GM18526 (cell line): Measurements from ENCODE around the gene TBCK.

ENCODE experiments used
- POLR2A ChIP-seq: IDR thresholded peaks from 3 replicates; pipeline ENCODE4 v1.6.1; 2011; ENCODE audit not compliant: insufficient read length; ENCODE audit errors: extremely low read depth

The TBCK gene

GRCh38 chr4:106264331-106264728, 51.7 kb downstream of the TBCK start:
- no peak for TF ChIP-seq POLR2A

GRCh38 chr4:106263594-106264330, 52.2 kb downstream of the TBCK start:
- TF ChIP-seq POLR2A: no peak

DNA sequence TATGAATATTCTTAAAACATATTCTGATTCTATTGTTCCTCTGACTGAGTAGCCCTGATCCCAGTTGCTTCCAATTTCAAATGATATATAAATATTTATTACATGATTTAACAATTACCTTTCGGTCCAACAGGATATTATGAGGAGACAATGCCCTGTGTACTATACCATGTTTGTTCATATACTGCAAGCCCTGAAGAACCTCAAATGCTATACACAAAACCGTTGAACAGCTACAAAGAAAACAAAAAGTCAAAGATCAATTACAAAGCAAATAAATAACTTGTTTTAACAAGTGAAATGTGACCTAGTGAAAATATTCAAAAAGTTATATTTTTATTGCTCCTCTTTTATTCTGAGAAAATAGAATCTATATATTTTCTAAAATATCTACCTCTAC, 54.0 kb downstream of the TBCK start:
- no peak for TF ChIP-seq POLR2A

DNA sequence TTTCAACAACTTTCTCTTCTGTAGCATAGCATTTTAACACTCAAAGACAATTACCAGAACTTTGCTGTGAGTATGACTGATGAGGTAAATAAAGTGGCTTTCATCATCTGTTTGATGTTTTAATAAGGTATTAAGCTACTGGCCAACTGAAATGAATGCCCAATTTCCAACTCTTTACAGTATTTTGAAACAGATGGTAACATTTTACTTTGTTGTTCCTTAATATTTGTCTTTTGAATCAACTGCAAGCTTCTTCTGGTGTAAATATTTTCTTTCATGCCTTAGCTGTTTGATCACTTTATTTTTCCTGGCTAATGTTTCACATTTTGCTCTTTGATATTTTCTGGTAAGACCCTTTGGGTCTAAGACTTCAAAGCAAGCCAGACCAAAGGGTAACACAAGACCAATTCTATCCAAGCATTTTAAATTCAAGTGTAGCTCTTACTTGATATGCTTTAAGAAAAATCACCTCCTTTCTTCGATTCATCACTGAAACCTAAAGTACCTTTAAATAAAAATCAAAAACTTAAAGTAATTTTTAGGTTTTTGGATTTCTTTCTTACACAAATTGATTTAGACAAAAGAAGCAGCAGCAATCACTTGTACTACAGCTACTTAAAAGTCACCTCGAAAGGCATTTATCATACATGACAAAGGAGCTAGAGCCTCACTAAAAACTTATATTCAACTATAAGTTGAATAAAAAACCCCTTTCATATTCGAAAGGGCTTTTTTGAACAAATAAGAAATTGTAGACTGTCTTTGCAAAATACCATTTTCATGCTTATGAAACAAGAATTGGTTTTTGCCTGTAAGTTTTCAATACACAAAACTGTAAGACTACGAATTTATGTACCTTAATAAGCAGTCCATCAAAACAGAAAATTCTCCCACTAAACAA, 57.6 kb downstream of the TBCK start:
- no peak for TF ChIP-seq POLR2A

DNA sequence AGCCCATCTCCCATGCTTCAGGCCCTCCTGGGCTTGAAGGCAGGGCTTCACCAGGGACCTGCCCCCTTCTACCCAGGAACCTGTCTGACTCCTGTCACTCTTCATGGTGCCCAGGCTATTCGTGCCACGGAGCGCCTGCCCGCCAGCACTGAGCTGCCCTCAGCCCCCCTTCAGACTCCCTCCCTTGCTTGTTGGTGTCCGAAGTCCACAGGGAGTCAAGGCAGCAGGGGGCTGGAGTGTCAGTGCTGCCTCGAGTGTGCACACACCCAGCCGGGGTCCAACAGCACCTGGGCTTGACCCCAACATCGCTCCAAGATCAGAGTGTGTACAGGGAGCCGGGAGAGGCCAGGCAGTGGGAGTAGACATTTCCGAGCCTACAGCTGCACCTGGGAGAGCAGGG, 59.8 kb downstream of the TBCK start:
- no peak for TF ChIP-seq POLR2A

GRCh38 chr4:106255195-106255594, 60.8 kb downstream of the TBCK start:
- no peak for TF ChIP-seq POLR2A

DNA sequence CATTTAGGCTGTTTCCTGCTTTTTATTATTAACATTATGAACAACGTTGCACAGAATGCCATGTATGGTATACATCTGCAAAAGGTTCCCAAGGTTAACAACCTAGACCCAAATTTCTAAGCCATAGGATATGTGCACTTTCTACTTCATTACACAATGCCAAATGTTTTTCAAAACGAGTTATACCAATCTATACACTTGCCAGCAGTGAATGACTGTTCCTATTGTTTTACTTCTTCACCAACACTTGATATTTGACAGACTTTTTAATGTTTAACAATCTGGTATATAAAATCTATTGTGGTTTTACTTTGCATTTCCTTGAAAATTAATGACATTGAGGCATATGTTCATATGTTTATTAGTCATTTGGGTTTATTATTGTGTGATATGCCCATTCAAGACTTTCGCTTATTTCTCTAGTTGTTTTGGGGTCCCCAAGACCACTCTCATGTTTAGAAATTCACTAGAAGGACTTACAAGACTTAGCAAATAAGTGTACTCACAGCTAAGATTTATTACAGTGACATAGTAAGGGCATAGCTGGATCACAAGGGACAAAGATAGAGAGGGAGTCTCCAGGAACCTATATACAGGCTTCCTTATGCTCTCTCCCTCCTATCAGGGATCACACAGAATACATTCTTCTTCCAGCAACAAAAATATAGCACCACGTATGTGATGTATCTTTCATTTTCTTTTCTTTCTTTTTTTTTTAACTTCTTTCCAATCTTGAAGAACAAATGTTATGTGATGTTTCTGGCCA, 62.5 kb downstream of the TBCK start:
- TF ChIP-seq POLR2A: no peak

DNA sequence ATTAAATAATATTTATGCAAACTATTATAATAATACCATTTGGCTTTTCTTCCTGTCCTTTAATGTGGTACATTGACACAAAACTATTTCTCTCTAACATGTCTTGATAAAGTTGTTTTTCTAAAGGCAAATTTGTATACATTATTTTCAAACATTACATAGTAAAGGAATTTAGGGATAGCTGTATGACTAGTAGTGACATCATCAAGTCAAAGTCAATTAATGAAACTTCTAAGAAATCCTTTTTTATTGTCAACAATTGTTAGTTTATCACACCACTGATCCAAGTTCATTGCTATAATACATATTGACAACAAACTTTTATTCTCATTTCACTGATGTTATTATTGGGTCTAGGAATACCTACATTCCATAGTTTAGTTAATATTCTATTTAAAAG, 68.4 kb downstream of the TBCK start:
- TF ChIP-seq POLR2A: no peak

- no peak for TF ChIP-seq POLR2A
Measured at GRCh38 chr4:106246441-106246840, 69.6 kb downstream of the TBCK start.

DNA sequence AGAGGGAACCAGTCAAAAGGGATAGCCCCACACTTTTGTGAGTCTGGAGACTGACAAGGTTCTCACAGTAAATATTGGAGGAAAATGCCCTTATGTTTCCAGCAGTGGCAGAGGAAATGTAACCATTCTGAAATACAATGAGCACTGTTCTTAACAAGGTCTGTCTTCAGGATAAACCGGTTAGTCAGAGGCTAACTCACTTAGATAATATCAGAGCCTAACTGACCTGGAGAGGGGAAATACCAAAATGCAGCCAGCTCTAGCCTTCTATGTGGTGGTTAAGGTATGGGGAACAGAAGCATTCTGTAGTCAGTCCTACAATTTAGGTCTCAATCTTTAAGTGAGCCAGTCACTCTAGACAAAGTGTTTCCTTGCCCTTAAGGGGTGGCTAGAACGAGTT, 70.8 kb downstream of the TBCK start:
- TF ChIP-seq POLR2A: no peak

DNA sequence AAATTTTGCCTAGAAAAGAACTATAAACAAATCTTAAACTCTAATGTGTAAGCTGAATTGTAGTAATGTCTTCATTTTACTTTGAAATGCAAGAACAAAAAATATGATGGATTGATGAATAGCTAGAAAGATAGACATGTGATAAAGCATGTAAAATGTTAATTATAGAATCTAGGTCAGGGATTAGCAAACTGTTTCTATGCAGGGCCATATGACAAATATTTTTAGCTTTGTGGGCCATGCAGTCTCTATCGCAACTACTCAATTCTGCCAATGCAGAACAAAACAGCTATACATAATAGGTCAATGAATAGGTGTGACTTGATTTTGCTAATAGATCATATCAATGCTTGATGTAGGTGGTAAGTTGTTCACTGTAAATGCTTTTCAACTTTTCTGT, 75.3 kb downstream of the TBCK start:
- TF ChIP-seq POLR2A: no peak

GRCh38 chr4:106238820-106239420, 77.1 kb downstream of the TBCK start:
- TF ChIP-seq POLR2A: no peak

GRCh38 chr4:106231931-106232330, 84.1 kb downstream of the TBCK start:
- TF ChIP-seq POLR2A: no peak

GRCh38 chr4:106222548-106222947, 93.5 kb downstream of the TBCK start:
- no peak for TF ChIP-seq POLR2A

DNA sequence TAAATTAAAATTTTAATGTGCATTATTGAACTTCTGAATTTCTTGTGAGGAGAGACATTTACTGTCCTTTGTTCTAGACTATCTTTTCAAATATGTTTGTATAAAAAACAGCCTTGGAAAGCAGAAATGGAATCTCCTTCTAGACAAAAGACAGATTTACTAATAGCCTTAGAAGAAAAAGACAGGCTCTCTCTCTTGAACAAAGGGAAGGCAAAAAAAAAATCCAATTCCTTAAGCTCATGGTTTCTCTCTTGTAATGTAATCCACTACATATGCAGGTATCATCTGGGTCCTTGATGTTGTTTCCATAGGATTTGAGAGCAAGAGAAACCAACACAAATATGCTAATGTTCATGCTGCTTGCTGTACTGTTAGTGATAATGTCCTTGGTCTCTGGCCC, 106.0 kb downstream of the TBCK start:
- TF ChIP-seq POLR2A: no peak
